MM.1S (cell line): ENCODE data around the gene EPHA7.

Source experiments
- DNase-seq: peaks from one replicate; pipeline ENCODE4 v3.0.0-alpha.2; 2015
- H2AFZ ChIP-seq: fragments of 300-600 bp; sonication (generic); 2 replicates; pipeline ENCODE4 v1.6.0; 2016; ENCODE audit warnings: antibody characterized with exemption, low read length
- H3F3A ChIP-seq: fragments of 300-600 bp; sonication (generic); 2 replicates; pipeline ENCODE4 v1.6.1; 2016; ENCODE audit warnings: mild to moderate bottlenecking, antibody characterized with exemption, low read length, moderate library complexity, mixed read lengths; ENCODE audit not compliant: insufficient read depth
- H3K27ac ChIP-seq: fragments of 300-600 bp; sonication (generic); 2 replicates; pipeline ENCODE4 v1.5.1; 2016; ENCODE audit warnings: mild to moderate bottlenecking, low read length
- H3K27me3 ChIP-seq: fragments of 300-600 bp; sonication (generic); replicated peaks from 2 replicates; pipeline ENCODE4 v1.6.0; 2016; ENCODE audit warnings: low read length; ENCODE audit not compliant: insufficient read depth
- H3K36me3 ChIP-seq: fragments of 300-600 bp; sonication (generic); replicated peaks from 2 replicates; pipeline ENCODE4 v1.6.1; 2016; ENCODE audit warnings: mild to moderate bottlenecking, low read length, mixed read lengths; ENCODE audit not compliant: insufficient read depth
- H3K4me1 ChIP-seq: fragments of 300-600 bp; sonication (generic); 2 replicates; pipeline ENCODE4 v1.6.1; 2016; ENCODE audit warnings: low read length, mixed read lengths
- H3K4me2 ChIP-seq: fragments of 300-600 bp; sonication (generic); 2 replicates; pipeline ENCODE4 v1.6.0; 2016; ENCODE audit warnings: low read depth, low read length
- H3K4me3 ChIP-seq: fragments of 300-600 bp; sonication (generic); 2 replicates; pipeline ENCODE4 v1.5.1; 2016; ENCODE audit warnings: low read length, mixed read lengths
- H3K79me2 ChIP-seq: fragments of 300-600 bp; sonication (generic); 2 replicates; pipeline ENCODE4 v1.6.1; 2016; ENCODE audit warnings: mixed run types, low read length, mixed read lengths
- H3K9ac ChIP-seq: fragments of 300-600 bp; sonication (generic); 2 replicates; pipeline ENCODE4 v1.6.1; 2016; ENCODE audit warnings: low read length, mixed read lengths
- H3K9me2 ChIP-seq: fragments of 300-600 bp; sonication (generic); replicated peaks from 2 replicates; pipeline ENCODE4 v1.6.1; 2016; ENCODE audit warnings: mild to moderate bottlenecking, low read length, mixed read lengths; ENCODE audit not compliant: insufficient read depth
- H3K9me3 ChIP-seq: fragments of 300-600 bp; sonication (generic); replicated peaks from 2 replicates; pipeline ENCODE4 v1.6.1; 2016; ENCODE audit warnings: mild to moderate bottlenecking, low read length, mixed read lengths; ENCODE audit not compliant: insufficient read depth
- H4K20me1 ChIP-seq: fragments of 300-600 bp; sonication (generic); 2 replicates; pipeline ENCODE4 v1.6.1; 2016; ENCODE audit warnings: mild to moderate bottlenecking, low read length, moderate library complexity, mixed read lengths; ENCODE audit not compliant: insufficient read depth
- CTCF ChIP-seq: fragments of 300-600 bp; sonication (generic); IDR thresholded peaks from 2 replicates; pipeline ENCODE4 v1.5.1; 2016; ENCODE audit warnings: antibody characterized with exemption, low read length, mixed read lengths
- EZH2 ChIP-seq: fragments of 300-600 bp; sonication (generic); optimal IDR thresholded peaks from 2 replicates; pipeline ENCODE3; 2017; ENCODE audit warnings: low read depth, mild to moderate bottlenecking, antibody characterized with exemption, low read length, mixed read lengths
- EZH2phosphoT487 ChIP-seq: fragments of 300-600 bp; sonication (generic); IDR thresholded peaks from 2 replicates; pipeline ENCODE4 v1.6.1; 2018; ENCODE audit warnings: antibody characterized with exemption, low read length

Gene EPHA7

GRCh38 chr6:93419304-93420162 is at the start of gene EPHA7:
EPHA7 (minus strand) TSS chr6:93419559; CDS start chr6:93419341, 218 bp downstream.
- peak within 1 kb of the TSS; percentile 85 for H3K4me3 ChIP-seq

GRCh38 chr6:93468291-93468690 is 48.9 kb upstream of the EPHA7 start:
- no peaks in the 10 kb centered on the region for H3K79me2 ChIP-seq
- H2AFZ ChIP-seq: no peak overlapping the region
- DNase-seq: peak; percentile 76
- H3K4me2 ChIP-seq: no peak overlapping the region
- no peaks in the 10 kb centered on the region for H3K9me3 ChIP-seq
- H3K4me1 ChIP-seq: 0 out of 2 replicates have a peak, but pooled peaks cover 8% of the 10 kb centered on the region
- H4K20me1 ChIP-seq: no peaks in the 10 kb centered on the region; the same call in 1 of the 2 replicates
- H3K36me3 ChIP-seq: no peaks in the 10 kb centered on the region
- H3K4me3 ChIP-seq: no peak overlapping the region
- TF ChIP-seq EZH2phosphoT487: peak; percentile 93
- no peak for TF ChIP-seq CTCF
- no peak overlapping the region for H3K27ac ChIP-seq
- no peaks in the 10 kb centered on the region for H3F3A ChIP-seq
- peaks cover 92% of the 10 kb centered on the region for H3K27me3 ChIP-seq
- no peaks in the 10 kb centered on the region for H3K9me2 ChIP-seq
- H3K9ac ChIP-seq: no peak overlapping the region

More at GRCh38 chr6:93419304-93420162, at the start of gene EPHA7:
- Histone ChIP-seq H3K4me1 (no peaks in the 10 kb centered on the region), H3K79me2 (no peaks in the 10 kb centered on the region), H3F3A (peaks cover 16% of the 10 kb centered on the region), H3K27ac (peak within 1 kb of the TSS; percentile 15; the same call in 1 of the 2 replicates), H3K4me2 (peak within 1 kb of the TSS; percentile 100), H3K9me3 (no peaks in the 10 kb centered on the region), H2AFZ (peak within 1 kb of the TSS; percentile 86), H3K9me2 (no peaks in the 10 kb centered on the region), H4K20me1 (no peaks in the 10 kb centered on the region), H3K9ac (peak within 1 kb of the TSS; percentile 38; the same call in 1 of the 2 replicates), H3K36me3 (no peaks in the 10 kb centered on the region), H3K27me3 (0 out of 2 replicates have a peak, but pooled peaks cover 7% of the 10 kb centered on the region)
- TF ChIP-seq EZH2: no peak
- TF ChIP-seq EZH2phosphoT487: no peak
- TF ChIP-seq CTCF: no peak
- peak; percentile 96 for DNase-seq

GRCh38 chr6:93454533-93454932 is 35.2 kb upstream of the EPHA7 start:
- Histone ChIP-seq H3K9me2 (no peaks in the 10 kb centered on the region), H3K27ac (no peak overlapping the region), H3K27me3 (peaks cover 76% of the 10 kb centered on the region), H3K9ac (no peak overlapping the region), H3F3A (no peaks in the 10 kb centered on the region; the same call in 1 of the 2 replicates), H3K79me2 (no peaks in the 10 kb centered on the region), H3K4me3 (no peak overlapping the region), H3K36me3 (no peaks in the 10 kb centered on the region), H3K4me1 (no peaks in the 10 kb centered on the region), H3K4me2 (peak overlapping the region; percentile 47; the same call in 1 of the 2 replicates), H3K9me3 (no peaks in the 10 kb centered on the region), H2AFZ (no peak overlapping the region), H4K20me1 (no peaks in the 10 kb centered on the region; the same call in 1 of the 2 replicates)
- TF ChIP-seq EZH2 (no peak), CTCF (no peak), EZH2phosphoT487 (no peak)
- DNase-seq: no peak
